Immature natural killer cell (primary cell): ENCODE results near the gene TGFB2. TPM values are rescaled to one million over a fixed set of nuclear protein-coding genes. Genes with fewer than 3 reads are reported as not detected.
"Not testable (repeated sequence)": the region's sequence is repeated elsewhere in the genome, so short reads cannot be mapped to it uniquely, and the experiment has no call there.

Experiments used
- DNase-seq, 3 donors: peaks; one replicate each; pipeline ENCODE4 v3.0.0; 2022; ENCODE audit warnings: mixed read lengths in 1 of 3
- H3K27ac Mint-ChIP-seq, 6 donors: one replicate each; pipeline ENCODE4 v1.8.0; 2020; ENCODE audit warnings: mixed read lengths in 6 of 6, mild to moderate bottlenecking in 5 of 6, inconsistent platforms in 4 of 6, moderate library complexity in 3 of 6
- H3K27me3 Mint-ChIP-seq, 3 donors: one replicate each; pipeline ENCODE4 v1.8.0; 2020 to 2021; ENCODE audit warnings: low read depth in 3 of 3, mild to moderate bottlenecking in 3 of 3, mixed read lengths in 3 of 3, moderate library complexity in 3 of 3, inconsistent platforms in 1 of 3
- H3K36me3 Mint-ChIP-seq, 3 donors: one replicate each; pipeline ENCODE4 v1.8.0; 2020; ENCODE audit warnings: mixed read lengths in 3 of 3, inconsistent platforms in 2 of 3, mild to moderate bottlenecking in 2 of 3
- H3K4me1 Mint-ChIP-seq, 2 donors: one replicate each; pipeline ENCODE4 v1.8.0; 2020; ENCODE audit warnings: inconsistent platforms in 2 of 2, mild to moderate bottlenecking in 2 of 2, mixed read lengths in 2 of 2, moderate library complexity in 1 of 2
- H3K4me3 Mint-ChIP-seq, 5 donors: one replicate each; pipeline ENCODE4 v1.8.0; 2020; ENCODE audit warnings: mild to moderate bottlenecking in 5 of 5, mixed read lengths in 5 of 5, inconsistent platforms in 3 of 5, moderate library complexity in 3 of 5
- H3K9me3 Mint-ChIP-seq, 6 donors: one replicate each; pipeline ENCODE4 v1.8.0; 2020; ENCODE audit warnings: mild to moderate bottlenecking in 6 of 6, mixed read lengths in 6 of 6, inconsistent platforms in 4 of 6, moderate library complexity in 3 of 6
- polyA plus RNA-seq, 3 donors: library from polyadenylated mRNA; unstranded; fragments of 300-500 nt; fragmentation: Illumina TruSeq; gene quantifications; one replicate each; pipeline ENCODE4 v1.2.3, GENCODE V29; 2021

The TGFB2 gene
- polyA plus RNA-seq, 3 donors from 2014 or later, result 0.07 TPM; not detected in 2

DNA sequence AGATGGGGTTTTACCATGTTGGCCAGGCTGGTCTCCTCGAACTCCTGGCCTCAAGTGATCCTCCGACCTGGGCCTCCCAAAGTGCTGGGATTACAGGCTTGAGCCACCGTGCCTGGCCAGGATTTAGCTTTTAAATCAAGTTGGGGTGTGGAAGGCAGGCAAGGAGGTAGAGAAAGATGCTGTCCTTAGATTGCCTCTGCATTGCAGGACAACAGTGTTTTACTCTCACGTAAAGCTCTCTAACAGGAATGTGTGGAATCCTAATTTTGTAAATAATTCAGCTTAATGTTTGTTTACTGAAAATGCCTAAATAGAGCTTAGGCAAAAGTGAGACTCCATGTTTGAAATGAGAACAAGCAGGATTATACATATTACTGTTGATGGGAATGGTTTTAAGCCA is 29.5 kb upstream of the TGFB2 start:
- no peak overlapping the region for H3K4me3 Mint-ChIP-seq
- no peaks in the 10 kb centered on the region for H3K9me3 Mint-ChIP-seq
- H3K36me3 Mint-ChIP-seq, result peaks cover 10 to 25% (median 18%) of the 10 kb centered on the region in 3 donors
- H3K27me3 Mint-ChIP-seq, result no peaks in the 10 kb centered on the region
- no peak for DNase-seq
- no peaks in the 10 kb centered on the region for H3K4me1 Mint-ChIP-seq
- no peak overlapping the region for H3K27ac Mint-ChIP-seq

DNA sequence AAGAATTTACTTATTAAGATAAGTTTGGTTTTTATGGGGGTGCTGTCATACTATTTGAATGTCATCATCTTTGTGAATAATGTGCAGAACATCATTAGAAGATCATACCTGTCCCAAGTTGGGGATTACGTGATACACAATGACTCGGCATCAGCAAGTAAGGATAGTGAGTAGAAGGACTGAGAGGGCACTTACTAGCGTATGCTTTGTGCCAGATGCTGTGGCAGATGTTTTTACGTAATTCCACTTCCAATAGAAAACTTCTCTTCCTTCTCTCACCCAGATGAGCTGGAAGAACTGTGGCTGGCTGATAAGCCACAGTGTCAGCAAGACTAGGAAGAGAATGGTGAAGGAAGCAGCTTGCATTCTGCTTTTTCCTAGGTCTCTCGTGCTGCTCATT is 28.1 kb upstream of the TGFB2 start:
- DNase-seq, result no peak
- Mint-ChIP-seq H3K27ac (no peak overlapping the region), H3K36me3 (peaks cover 4 to 16% (median 10%) of the 10 kb centered on the region in 3 donors), H3K9me3 (no peaks in the 10 kb centered on the region), H3K27me3 (no peaks in the 10 kb centered on the region), H3K4me1 (no peaks in the 10 kb centered on the region), H3K4me3 (no peak overlapping the region)

DNA sequence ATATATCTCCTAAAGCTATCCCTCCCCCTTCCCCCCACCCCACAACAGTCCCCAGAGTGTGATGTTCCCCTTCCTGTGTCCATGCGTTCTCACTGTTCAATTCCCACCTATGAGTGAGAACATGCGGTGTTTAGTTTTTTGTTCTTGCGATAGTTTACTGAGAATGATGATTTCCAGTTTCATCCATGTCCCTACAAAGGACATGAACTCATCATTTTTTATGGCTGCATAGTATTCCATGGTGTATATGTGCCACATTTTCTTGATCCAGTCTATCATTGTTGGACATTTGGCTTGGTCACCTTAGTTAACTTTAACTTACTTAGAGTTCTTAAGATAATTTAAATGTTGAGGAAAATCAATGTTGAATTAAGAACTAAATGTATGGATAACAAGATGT is 25.0 kb upstream of the TGFB2 start:
- not testable (repeated sequence) for DNase-seq, H3K4me3 Mint-ChIP-seq, H3K27me3 Mint-ChIP-seq, H3K9me3 Mint-ChIP-seq, H3K27ac Mint-ChIP-seq, H3K4me1 Mint-ChIP-seq
- H3K36me3 Mint-ChIP-seq, result peaks cover 9 to 22% (median 11%) of the 10 kb centered on the region in 3 donors

DNA sequence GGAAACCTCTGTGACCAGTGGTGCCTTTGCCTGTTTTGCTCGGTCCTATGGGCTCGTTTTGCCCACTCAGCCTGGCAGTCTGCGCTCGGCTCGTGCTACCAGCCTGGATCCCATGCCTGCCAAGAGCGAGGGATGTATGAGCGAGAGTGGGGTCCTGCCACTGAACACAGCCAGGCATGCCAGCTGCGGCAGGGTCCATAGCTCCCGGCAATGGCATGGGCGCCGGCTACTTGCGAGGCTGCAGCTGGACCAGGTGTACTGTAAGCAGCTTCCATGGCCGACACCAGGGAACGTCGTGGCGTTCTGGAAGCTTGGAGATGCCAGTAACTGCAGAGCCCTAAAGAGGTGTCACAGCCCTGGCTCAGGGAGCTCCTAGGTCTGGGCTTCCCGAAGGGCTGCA is 22.4 kb upstream of the TGFB2 start:
- Mint-ChIP-seq H3K36me3 (peaks cover 11 to 25% (median 11%) of the 10 kb centered on the region in 3 donors), H3K4me3 (no peak overlapping the region), H3K27ac (peak overlapping the region in 1 of 6 donors; percentile 25)

DNA sequence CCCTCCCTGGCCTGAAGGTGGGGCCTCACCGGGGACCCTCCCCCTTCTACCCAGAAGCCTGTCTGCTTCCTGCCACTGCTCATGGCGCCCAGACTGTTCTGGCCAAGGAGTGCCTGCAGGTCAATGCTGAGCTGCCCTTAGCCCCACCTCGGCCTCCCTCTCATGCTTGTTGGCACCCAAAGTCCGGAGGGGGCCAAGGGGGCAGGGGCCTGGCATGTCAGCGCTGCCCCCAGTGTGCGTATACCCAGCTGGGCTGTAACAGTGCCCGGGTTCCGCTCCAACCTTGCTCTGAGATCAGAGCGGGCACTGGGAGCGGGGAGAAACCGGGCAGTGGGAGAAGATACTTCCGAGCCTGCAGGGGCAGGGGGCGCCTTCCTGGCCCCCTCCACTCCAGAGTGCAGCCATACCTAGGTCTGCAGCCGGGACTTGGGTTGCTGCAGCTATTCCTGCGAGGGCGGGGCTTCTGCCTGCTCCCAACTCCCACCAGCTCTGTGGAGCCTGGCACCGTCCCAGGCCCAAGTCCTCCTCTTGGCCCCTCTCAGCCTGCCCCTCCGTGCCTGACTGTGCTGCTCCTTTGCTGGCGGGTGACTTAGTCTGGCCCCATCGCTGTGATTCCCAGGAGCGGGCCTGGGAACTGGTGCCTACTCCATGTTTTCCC is 21.4 kb upstream of the TGFB2 start:
- Mint-ChIP-seq H3K36me3 (peaks cover 4 to 19% (median 6%) of the 10 kb centered on the region in 3 donors), H3K9me3 (no peaks in the 10 kb centered on the region), H3K27me3 (peaks cover 0 to 2% (median 0%) of the 10 kb centered on the region in 3 donors), H3K4me3 (no peak overlapping the region), H3K27ac (no peak overlapping the region), H3K4me1 (no peaks in the 10 kb centered on the region)
- no peak for DNase-seq

More for the DNA sequence above, 22.4 kb upstream of the TGFB2 start:
- Mint-ChIP-seq H3K9me3 (no peaks in the 10 kb centered on the region), H3K4me1 (no peaks in the 10 kb centered on the region), H3K27me3 (no peaks in the 10 kb centered on the region)
- DNase-seq, result no peak

DNA sequence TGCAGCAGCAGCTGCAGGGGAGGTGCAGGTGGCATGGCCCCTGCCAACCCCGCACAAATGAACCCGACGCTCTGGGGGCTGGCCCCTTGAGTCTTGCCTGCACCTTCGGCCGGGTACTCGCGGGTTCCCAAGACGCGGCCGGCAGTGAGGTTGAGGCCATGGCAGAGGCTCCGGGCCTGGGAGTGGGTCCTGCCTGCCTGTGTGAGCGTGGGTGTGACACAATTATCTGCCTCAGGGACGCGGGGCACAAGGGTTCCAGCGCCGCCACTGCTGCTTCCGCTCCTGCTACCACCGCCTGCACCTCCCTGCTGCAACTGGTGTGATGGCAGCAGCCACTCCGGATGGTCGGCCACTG is 20.9 kb upstream of the TGFB2 start:
- no peak overlapping the region for H3K27ac Mint-ChIP-seq
- no peak for DNase-seq
- H3K27me3 Mint-ChIP-seq, result peaks cover 0 to 2% (median 0%) of the 10 kb centered on the region in 3 donors
- peaks cover 4 to 19% (median 6%) of the 10 kb centered on the region in 3 donors for H3K36me3 Mint-ChIP-seq
- H3K9me3 Mint-ChIP-seq, result no peaks in the 10 kb centered on the region
- no peak overlapping the region for H3K4me3 Mint-ChIP-seq
- no peaks in the 10 kb centered on the region for H3K4me1 Mint-ChIP-seq

DNA sequence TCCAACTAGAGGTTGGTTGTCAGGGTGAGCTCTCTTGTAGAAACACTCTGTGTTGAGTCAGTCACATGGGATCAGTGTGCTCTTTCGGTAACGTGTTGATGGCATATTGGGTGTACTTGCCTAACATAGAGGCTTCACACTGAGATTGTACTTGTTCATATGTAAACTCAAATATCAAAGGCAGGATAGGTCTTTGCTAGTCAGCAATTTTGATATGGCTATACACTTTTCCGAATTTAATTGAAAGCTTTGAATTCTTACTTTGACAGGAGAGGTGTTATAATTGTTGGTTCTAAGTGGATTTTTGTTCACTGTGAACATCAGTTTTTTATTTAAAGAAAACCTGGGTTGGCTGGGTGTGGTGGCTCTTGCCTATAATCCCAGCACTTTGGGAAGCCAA is 16.4 kb upstream of the TGFB2 start:
- no peak overlapping the region for H3K27ac Mint-ChIP-seq

DNA sequence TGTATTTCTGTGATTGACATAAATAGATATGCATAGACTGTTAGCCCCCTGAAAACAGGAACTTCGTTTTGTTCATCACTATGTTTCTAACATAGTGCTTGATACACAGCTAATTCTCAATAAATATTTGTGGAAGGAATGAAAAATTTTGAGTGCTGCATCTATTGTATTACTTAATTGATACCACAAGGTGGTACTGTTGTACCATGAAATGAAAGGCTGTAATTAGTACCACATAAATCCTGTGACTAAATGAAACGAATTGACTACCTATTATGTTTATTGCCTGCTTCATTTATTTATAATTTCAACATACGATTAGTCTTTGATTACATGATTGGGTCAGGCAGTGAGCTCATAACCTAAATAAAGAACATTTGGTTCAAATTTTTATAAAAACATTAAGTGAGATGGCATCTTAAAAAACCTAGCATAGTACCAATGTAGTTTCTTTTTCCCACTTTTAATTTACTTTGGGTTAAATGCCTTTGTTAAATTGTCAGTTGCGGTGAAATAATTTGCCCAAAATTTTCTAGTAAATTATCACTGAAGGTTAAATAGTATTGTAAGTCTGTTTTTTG is 15.0 kb upstream of the TGFB2 start:
- no peak overlapping the region for H3K4me3 Mint-ChIP-seq
- peak in 1 of 3 donors; percentile 19 for DNase-seq
- peaks cover 7 to 13% (median 8%) of the 10 kb centered on the region in 3 donors for H3K36me3 Mint-ChIP-seq
- H3K4me1 Mint-ChIP-seq, result no peaks in the 10 kb centered on the region
- H3K9me3 Mint-ChIP-seq, result no peaks in the 10 kb centered on the region
- no peak overlapping the region for H3K27ac Mint-ChIP-seq
- H3K27me3 Mint-ChIP-seq, result peaks cover 0 to 2% (median 0%) of the 10 kb centered on the region in 3 donors

More for the DNA sequence above, 16.4 kb upstream of the TGFB2 start:
- Mint-ChIP-seq H3K4me1 (no peaks in the 10 kb centered on the region), H3K27me3 (peaks cover 0 to 2% (median 0%) of the 10 kb centered on the region in 3 donors), H3K36me3 (peaks cover 11 to 17% (median 16%) of the 10 kb centered on the region in 3 donors), H3K9me3 (no peaks in the 10 kb centered on the region), H3K4me3 (no peak overlapping the region)
- no peak for DNase-seq

DNA sequence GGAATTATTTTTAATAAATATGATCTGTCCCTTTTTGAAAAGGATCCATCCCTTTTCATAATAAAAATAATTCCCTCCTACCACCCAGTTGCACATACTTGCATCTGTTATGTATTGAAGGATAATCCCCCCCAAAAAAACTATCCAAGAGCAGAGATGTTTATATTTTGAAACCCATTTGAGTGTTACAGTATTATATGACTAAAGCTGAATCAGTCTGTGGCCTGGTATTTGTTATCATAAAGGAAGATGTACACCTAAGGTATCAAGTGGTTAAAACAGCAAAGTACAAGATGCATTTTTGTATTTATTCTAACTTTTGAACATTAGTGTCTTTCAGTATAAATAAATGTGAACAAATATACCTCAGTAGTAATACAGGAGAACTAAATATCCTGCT is 12.7 kb upstream of the TGFB2 start:
- Mint-ChIP-seq H3K27ac (no peak overlapping the region), H3K36me3 (peaks cover 3 to 11% (median 8%) of the 10 kb centered on the region in 3 donors), H3K4me1 (no peaks in the 10 kb centered on the region), H3K9me3 (no peaks in the 10 kb centered on the region), H3K4me3 (no peak overlapping the region), H3K27me3 (peaks cover 0 to 2% (median 0%) of the 10 kb centered on the region in 3 donors)
- no peak for DNase-seq

DNA sequence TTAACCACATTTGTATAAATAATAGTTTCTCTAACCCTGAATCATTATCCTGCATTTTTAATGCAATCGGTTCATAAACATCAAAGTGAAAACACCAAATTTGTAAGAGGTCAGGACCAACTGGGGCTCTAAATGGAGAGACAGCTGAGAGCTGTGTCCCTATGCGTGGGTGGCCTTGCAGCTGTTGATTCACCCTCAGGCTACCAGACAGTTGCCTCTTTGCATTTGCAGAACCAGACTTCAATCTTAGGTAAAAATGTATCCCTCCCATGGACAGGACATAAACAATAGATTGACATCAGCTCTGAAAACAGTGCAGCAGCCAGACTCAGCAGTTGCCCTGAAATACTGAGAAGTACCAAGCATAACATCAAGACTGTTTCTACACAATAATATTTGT is 8.8 kb upstream of the TGFB2 start:
- no peaks in the 10 kb centered on the region for H3K4me1 Mint-ChIP-seq
- H3K27me3 Mint-ChIP-seq, result no peaks in the 10 kb centered on the region
- no peak overlapping the region for H3K4me3 Mint-ChIP-seq
- no peaks in the 10 kb centered on the region for H3K9me3 Mint-ChIP-seq
- DNase-seq, result no peak
- no peak overlapping the region for H3K27ac Mint-ChIP-seq
- peaks cover 6 to 15% (median 12%) of the 10 kb centered on the region in 3 donors for H3K36me3 Mint-ChIP-seq

DNA sequence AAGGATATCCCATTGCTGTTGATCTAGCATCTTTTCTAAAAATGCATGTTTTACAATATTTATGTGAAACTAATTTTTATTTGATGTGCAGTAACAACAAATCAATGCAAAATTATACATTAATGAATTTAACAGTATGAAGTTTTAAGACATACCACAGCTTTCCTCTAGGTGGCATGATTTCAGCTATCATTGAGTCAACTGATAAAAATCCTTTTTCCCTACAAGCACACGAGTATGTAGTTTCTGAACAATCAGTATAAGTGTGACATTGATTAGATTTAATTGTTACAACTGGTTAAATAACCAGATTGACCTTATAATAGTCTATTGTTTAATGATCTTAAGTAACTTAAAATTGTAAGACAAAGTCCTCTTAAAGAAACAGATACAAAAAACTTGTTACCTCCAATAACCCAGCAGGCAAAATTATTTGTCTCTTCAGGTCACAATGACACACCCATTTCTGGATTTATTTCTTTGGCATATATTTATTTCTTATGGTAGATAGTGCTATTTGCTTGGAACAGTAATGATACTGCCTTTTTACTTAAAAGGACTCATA is 5.8 kb upstream of the TGFB2 start:
- H3K9me3 Mint-ChIP-seq, result no peaks in the 10 kb centered on the region
- H3K27me3 Mint-ChIP-seq, result peaks cover 0 to 6% (median 4%) of the 10 kb centered on the region in 3 donors
- no peak overlapping the region for H3K27ac Mint-ChIP-seq
- H3K4me1 Mint-ChIP-seq, result no peaks in the 10 kb centered on the region
- no peak overlapping the region for H3K4me3 Mint-ChIP-seq
- H3K36me3 Mint-ChIP-seq, result peaks cover 13 to 22% (median 15%) of the 10 kb centered on the region in 3 donors
- no peak for DNase-seq

DNA sequence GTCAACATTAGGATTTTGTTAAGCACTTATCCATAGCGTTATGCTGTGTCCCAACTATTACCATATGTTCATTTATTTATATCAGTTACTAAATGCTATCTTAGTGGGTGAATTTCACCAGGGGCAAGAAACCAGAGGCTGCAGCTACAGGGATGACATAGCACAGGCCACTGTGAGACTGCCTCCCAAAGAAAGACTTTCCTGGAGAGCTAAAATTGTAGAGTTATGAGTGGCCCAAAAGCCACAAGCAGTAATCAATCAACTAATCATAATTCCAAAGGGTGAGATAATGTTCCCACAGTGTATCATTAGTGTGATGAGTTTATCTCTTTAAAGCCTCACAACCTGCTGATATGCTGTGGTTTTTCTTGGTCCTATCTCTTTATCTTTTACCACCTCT is 3.8 kb upstream of the TGFB2 start:
- H3K4me3 Mint-ChIP-seq, result no peak overlapping the region
- peaks cover 13 to 22% (median 15%) of the 10 kb centered on the region in 3 donors for H3K36me3 Mint-ChIP-seq
- no peaks in the 10 kb centered on the region for H3K9me3 Mint-ChIP-seq

DNA sequence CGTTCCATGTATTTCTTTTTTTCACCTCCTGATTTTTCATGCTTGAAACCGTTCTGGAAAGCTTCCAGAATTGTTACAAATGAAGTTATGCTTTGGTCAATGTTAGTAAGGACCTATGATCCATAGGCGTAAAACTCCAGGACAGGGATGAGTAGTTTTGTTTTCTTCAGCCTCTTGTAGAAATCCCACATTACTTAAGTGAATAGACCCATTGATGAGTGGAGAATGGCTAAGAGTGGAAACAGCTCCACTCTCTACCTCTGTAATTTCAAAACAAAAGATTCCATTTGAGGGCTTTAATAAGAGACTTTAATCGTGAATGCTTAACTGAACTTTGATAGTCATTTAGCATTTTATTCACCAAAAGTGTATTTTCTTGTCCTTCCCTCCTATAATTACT is 3.0 kb upstream of the TGFB2 start:
- no peak for DNase-seq
- H3K4me3 Mint-ChIP-seq, result no peak overlapping the region
- H3K27ac Mint-ChIP-seq, result no peak overlapping the region
- no peaks in the 10 kb centered on the region for H3K9me3 Mint-ChIP-seq
- H3K27me3 Mint-ChIP-seq, result peaks cover 8 to 13% (median 11%) of the 10 kb centered on the region in 3 donors
- H3K4me1 Mint-ChIP-seq, result peaks cover 10 to 12% of the 10 kb centered on the region in 2 donors
- H3K36me3 Mint-ChIP-seq, result peaks cover 13 to 22% (median 15%) of the 10 kb centered on the region in 3 donors

More for the DNA sequence above, 3.8 kb upstream of the TGFB2 start:
- Mint-ChIP-seq H3K27me3 (peaks cover 4 to 9% (median 7%) of the 10 kb centered on the region in 3 donors), H3K4me1 (peaks cover 3 to 4% of the 10 kb centered on the region in 2 donors), H3K27ac (no peak overlapping the region)
- no peak for DNase-seq

DNA sequence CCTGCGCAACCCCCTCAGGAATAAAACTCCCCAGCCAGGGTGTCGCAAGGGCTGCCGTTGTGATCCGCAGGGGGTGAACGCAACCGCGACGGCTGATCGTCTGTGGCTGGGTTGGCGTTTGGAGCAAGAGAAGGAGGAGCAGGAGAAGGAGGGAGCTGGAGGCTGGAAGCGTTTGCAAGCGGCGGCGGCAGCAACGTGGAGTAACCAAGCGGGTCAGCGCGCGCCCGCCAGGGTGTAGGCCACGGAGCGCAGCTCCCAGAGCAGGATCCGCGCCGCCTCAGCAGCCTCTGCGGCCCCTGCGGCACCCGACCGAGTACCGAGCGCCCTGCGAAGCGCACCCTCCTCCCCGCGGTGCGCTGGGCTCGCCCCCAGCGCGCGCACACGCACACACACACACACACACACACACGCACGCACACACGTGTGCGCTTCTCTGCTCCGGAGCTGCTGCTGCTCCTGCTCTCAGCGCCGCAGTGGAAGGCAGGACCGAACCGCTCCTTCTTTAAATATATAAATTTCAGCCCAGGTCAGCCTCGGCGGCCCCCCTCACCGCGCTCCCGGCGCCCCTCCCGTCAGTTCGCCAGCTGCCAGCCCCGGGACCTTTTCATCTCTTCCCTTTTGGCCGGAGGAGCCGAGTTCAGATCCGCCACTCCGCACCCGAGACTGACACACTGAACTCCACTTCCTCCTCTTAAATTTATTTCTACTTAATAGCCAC is 696 bp downstream of the TGFB2 start:
- H3K4me1 Mint-ChIP-seq, result peaks cover 14 to 19% of the 10 kb centered on the region in 2 donors
- peak overlapping the region in 2 of 5 donors; percentile 76 to 82 for H3K4me3 Mint-ChIP-seq
- H3K27me3 Mint-ChIP-seq, result peaks cover 12 to 15% (median 14%) of the 10 kb centered on the region in 3 donors
- peak; percentile 8 to 19 (median 18) for DNase-seq
- peak overlapping the region in 1 of 6 donors; percentile 39 for H3K27ac Mint-ChIP-seq
- no peaks in the 10 kb centered on the region for H3K9me3 Mint-ChIP-seq
- H3K36me3 Mint-ChIP-seq, result peaks cover 13 to 22% (median 15%) of the 10 kb centered on the region in 3 donors
